ENCODE measurements around the gene MAP2K6. TPM values are rescaled to one million over a fixed set of nuclear protein-coding genes. Genes with fewer than 3 reads are reported as not detected.

MAP2K6 gene
- 5.2 TPM in 2 replicates for total RNA-seq (2014; rRNA removed; shearing (Covaris generic))

DNA sequence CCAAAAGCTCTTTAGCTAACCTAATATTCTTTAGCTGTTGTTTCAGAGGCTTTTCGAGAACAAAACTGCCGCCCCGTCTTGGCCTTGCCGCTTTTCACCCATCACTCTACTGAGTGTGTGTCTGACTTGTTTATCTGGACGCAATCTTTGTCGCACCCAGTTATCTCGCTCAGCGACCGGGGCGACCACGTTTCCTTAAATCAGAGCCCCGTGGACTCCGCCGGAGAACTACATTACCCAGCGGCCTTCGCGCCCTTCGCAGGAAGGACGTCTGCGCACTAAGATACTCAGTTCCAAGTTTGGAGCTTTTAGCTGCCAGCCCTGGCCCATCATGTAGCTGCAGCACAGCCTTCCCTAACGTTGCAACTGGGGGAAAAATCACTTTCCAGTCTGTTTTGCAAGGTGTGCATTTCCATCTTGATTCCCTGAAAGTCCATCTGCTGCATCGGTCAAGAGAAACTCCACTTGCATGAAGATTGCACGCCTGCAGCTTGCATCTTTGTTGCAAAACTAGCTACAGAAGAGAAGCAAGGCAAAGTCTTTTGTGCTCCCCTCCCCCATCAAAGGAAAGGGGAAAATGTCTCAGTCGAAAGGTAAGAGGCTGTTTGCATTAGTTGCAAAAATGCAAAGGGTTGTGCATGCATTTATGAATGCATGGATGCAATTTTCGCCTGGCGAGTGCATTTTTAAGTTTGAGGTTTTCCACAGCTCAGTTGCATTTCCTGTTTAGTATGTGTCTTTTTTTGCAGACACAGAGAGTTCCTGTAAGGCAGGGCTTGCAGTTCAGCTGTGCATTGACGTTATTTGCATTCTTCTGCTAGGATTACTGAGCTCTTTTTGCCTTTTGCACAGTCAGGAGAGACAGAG lies at the start of gene MAP2K6:
Gene MAP2K6, plus strand, starts transcription at position 290 of the 867 bp plus-strand sequence. Its CDS starts 288 bp downstream, at position 578.

Other genes with a start within 250 kb of the MAP2K6 start
- gene ABCA10, start 185.9 kb upstream of the MAP2K6 start, total RNA-seq (2014; rRNA removed; shearing (Covaris generic)) = 12.7 and 15.4 TPM in 2 replicates
- 4.1 and 4.7 TPM in 2 replicates for gene ABCA5, start 87.6 kb upstream of the MAP2K6 start, total RNA-seq (2014; rRNA removed; shearing (Covaris generic))

Data from A375 (cell line).